ENCODE data around the gene UNC5A. TPM values are rescaled to one million over a fixed set of nuclear protein-coding genes. Genes with fewer than 3 reads are reported as not detected.

The UNC5A gene
- total and polyA plus RNA-seq, 2 of the 8 experiments (the other 6 are each of a cell fraction or from before 2014, with no cell fraction given), result 4.0 to 7.6 TPM

DNA sequence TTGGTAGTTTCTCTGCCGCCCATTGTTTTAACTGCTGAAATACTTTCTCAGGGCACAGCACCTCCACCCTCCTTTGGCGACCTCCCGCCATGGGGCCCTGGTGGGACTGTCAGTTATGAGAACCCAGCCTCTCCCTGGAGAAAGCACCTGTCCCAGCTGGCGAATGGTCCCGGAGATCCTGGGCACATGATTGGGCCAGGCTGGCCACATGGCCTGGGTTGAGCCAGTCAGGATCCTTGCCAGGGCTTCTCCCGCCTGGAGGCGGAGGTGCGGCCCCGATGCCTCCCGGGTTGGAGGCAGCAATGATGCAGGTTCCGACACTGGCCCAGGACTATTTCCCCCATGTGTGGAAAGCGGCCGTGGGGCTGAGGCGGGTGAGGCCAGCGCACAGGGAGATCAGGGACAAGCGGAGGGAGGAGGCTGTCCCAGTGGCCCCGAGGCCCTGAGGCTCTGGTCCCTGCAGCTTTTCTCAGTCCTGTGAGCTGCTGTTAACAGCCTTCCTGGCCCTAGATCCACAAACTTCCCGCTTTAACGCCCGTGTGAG, 13.6 kb downstream of the UNC5A start:
- no peak overlapping the region for H2BK15ac ChIP-seq (ENCODE audit: low read length)
- no peak overlapping the region for H3K14ac ChIP-seq (ENCODE audit: insufficient read length)
- H2BK5ac ChIP-seq (ENCODE audit: low read depth, low read length), result no peak overlapping the region
- no peaks in the 10 kb centered on the region for H3K9me3 ChIP-seq (ENCODE audit: insufficient read depth in 2 of 2, low read depth in 1 of 2, low read length in 1 of 2)
- 93% methylated on average over 15 of the region's 20 CpGs; no CpG with 5 or more reads in 1 of the 2 experiments for WGBS, 2 experiments (ENCODE audit: extremely low coverage in 1 of 2, insufficient coverage in 1 of 2, insufficient read length in 1 of 2, insufficient replicate concordance in 2 of 2, low coverage in 1 of 2, low lambda C conversion rate in 2 of 2, missing lambda C conversion rate in 1 of 2)
- H3K36me3 ChIP-seq (ENCODE audit: control insufficient read depth in 2 of 4, insufficient read depth in 4 of 4, low read length in 3 of 4), result no peaks in the 10 kb centered on the region
- no peak for FAIRE-seq
- no peak overlapping the region for H3K4ac ChIP-seq (replicated peaks; ENCODE audit: insufficient read length, low read depth, low read length)
- ChIA-PET CTCF (ENCODE audit: partially characterized antibody) (interaction anchor here (1.1 to 1.4 kb wide), 3 partner anchors 10 to 22 kb away, joined by 3 to 8 read pairs (median 3); no protein-coding TSS in a partner anchor), POLR2A (ENCODE audit: partially characterized antibody) (no interaction called here)
- TF ChIP-seq, protein P1, sequence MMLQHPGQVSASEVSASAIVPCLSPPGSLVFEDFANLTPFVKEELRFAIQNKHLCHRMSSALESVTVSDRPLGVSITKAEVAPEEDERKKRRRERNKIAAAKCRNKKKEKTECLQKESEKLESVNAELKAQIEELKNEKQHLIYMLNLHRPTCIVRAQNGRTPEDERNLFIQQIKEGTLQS (IDR thresholded peaks at IDR 0.05; ENCODE audit: insufficient read depth, low read depth, low read length), result peak; percentile 65; the same call in 1 of the 2 replicates
- TF ChIP-seq MAFK (IDR thresholded peaks at IDR 0.05; ENCODE audit: low read depth, low read length), result no peak
- no peak for TF ChIP-seq FOSL1 (IDR thresholded peaks at IDR 0.05; ENCODE audit: insufficient read depth, low read depth, low read length)
- TF ChIP-seq, protein P2, sequence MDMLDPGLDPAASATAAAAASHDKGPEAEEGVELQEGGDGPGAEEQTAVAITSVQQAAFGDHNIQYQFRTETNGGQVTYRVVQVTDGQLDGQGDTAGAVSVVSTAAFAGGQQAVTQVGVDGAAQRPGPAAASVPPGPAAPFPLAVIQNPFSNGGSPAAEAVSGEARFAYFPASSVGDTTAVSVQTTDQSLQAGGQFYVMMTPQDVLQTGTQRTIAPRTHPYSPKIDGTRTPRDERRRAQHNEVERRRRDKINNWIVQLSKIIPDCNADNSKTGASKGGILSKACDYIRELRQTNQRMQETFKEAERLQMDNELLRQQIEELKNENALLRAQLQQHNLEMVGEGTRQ (IDR thresholded peaks at IDR 0.05; ENCODE audit: low read length), result peak; percentile 87
- no peak for TF ChIP-seq POLR2A (IDR thresholded peaks at IDR 0.05; ENCODE audit: control extremely low read depth in 1 of 2, low read depth in 2 of 2, low read length in 2 of 2)
- TF ChIP-seq, protein P3, sequence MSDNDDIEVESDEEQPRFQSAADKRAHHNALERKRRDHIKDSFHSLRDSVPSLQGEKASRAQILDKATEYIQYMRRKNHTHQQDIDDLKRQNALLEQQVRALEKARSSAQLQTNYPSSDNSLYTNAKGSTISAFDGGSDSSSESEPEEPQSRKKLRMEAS (IDR thresholded peaks at IDR 0.05), result peak; percentile 63
- TF ChIP-seq TAF7 (optimal IDR thresholded peaks at IDR 0.05; ENCODE audit: borderline replicate concordance, low read depth, low read length), result no peak
- TF ChIP-seq KDM4A (IDR thresholded peaks at IDR 0.05; ENCODE audit: low read depth, low read length, severe bottlenecking), result no peak
- TF ChIP-seq, protein P4, sequence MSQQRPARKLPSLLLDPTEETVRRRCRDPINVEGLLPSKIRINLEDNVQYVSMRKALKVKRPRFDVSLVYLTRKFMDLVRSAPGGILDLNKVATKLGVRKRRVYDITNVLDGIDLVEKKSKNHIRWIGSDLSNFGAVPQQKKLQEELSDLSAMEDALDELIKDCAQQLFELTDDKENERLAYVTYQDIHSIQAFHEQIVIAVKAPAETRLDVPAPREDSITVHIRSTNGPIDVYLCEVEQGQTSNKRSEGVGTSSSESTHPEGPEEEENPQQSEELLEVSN (IDR thresholded peaks at IDR 0.05), result peak; percentile 86
- H2AK5ac ChIP-seq (ENCODE audit: low read depth, low read length), result no peak overlapping the region
- no peak overlapping the region for H4K5ac ChIP-seq (ENCODE audit: insufficient read length, low read depth, low read length)
- no peak overlapping the region for H3K9ac ChIP-seq (replicated peaks in 1 of 4; ENCODE audit: extremely low read depth in 1 of 4, low read depth in 3 of 4, low read length in 3 of 4)
- H3K79me1 ChIP-seq (ENCODE audit: low read depth, low read length), result no peaks in the 10 kb centered on the region
- no peak overlapping the region for H3K18ac ChIP-seq (ENCODE audit: extremely low read depth, low read length)
- H2BK20ac ChIP-seq (ENCODE audit: low read length), result no peak overlapping the region
- no peaks in the 10 kb centered on the region for H3K79me2 ChIP-seq (ENCODE audit: control insufficient read depth in 1 of 2, insufficient read depth in 2 of 2, low read length in 2 of 2)
- no peak overlapping the region for H2BK120ac ChIP-seq (replicated peaks; ENCODE audit: low read depth, low read length)
- H2BK12ac ChIP-seq (ENCODE audit: low read depth, low read length), result no peak overlapping the region
- peaks cover 0 to 5% (median 0%) of the 10 kb centered on the region in 4 experiments; a peak in 3 of 7 replicates for H3K4me1 ChIP-seq (replicated peaks in 1 of 4; ENCODE audit: control insufficient read depth in 3 of 4, insufficient read depth in 4 of 4, low read length in 3 of 4)
- H2AFZ ChIP-seq (ENCODE audit: low read length), result no peak overlapping the region
- H4K91ac ChIP-seq (replicated peaks; ENCODE audit: insufficient read length, low read length), result no peak overlapping the region
- no peak overlapping the region for H3K23ac ChIP-seq (ENCODE audit: insufficient read length)
- no peak overlapping the region for H4K8ac ChIP-seq (ENCODE audit: extremely low read depth, insufficient read depth, low read length)
- H3K27me3 ChIP-seq (replicated peaks in 1 of 4; ENCODE audit: control insufficient read depth in 3 of 4, extremely low read depth in 1 of 4, insufficient read depth in 3 of 4, low read length in 3 of 4), result peaks cover 0 to 2% (median 2%) of the 10 kb centered on the region in 4 experiments; a peak in 1 of 7 replicates
- H3K23me2 ChIP-seq (ENCODE audit: low read depth, low read length), result no peaks in the 10 kb centered on the region
- no peak overlapping the region for H3K56ac ChIP-seq (replicated peaks; ENCODE audit: insufficient read length, low read depth, low read length)
- no peak overlapping the region for H3K4me2 ChIP-seq (ENCODE audit: insufficient read depth in 1 of 2, low read depth in 2 of 2, low read length in 2 of 2)
- no peak overlapping the region for H3K27ac ChIP-seq (ENCODE audit: low read depth, low read length)
- no peak overlapping the region for H3K4me3 ChIP-seq (ENCODE audit: extremely low read depth in 1 of 4, insufficient read depth in 2 of 4, low read depth in 3 of 4, low read length in 4 of 4)
- peak in 1 of 2 experiments; percentile 66 for DNase-seq (ENCODE audit: low read depth in 1 of 2, low spot score in 2 of 2)
- peaks cover 0 to 3% of the 10 kb centered on the region in 2 experiments for H4K20me1 ChIP-seq (replicated peaks in 1 of 2; ENCODE audit: control insufficient read depth in 1 of 2, insufficient read depth in 2 of 2, low read length in 2 of 2)

All from H1 (cell line).